ENCODE results near the gene LONRF3. TPM values are rescaled to one million over a fixed set of nuclear protein-coding genes. Genes with fewer than 3 reads are reported as not detected.
"Not testable (repeated sequence)": the region's sequence is repeated elsewhere in the genome, so short reads cannot be mapped to it uniquely, and the experiment has no call there.

Gene LONRF3
- total and polyA plus RNA-seq, 2 of the 13 experiments (the other 11 are each of a cell fraction or from before 2014, with no cell fraction given): 4.8 to 11.6 TPM

DNA sequence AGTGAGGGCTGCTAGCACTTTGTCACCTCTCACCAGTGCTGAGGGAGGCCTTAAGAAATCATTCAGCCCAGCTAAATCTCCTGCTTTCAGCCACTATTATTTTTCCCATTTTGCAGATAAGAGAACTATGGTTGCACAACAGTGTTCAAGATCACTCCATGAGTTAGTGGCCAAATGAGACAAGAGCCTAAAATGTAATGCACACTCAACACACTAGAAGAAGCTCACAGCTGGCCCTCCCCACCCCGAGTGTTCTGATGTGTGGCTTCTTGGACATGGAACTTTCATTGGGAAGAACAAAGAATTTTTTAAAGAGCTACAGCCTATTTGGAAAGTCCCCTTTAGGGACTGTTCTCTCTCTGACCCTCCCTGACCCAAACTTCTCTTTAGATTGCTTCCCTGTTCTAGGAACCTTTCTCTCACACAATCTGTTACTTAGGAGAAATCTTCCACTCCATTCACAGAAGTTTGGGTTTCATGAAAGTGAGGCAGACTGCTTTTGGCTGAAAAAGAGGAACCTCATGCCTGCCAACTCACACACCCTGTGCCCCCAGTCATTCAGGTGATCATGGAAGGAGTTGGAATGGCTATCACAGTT is 54.4 kb downstream of the LONRF3 start (continued):
- TF ChIP-seq, protein P1, sequence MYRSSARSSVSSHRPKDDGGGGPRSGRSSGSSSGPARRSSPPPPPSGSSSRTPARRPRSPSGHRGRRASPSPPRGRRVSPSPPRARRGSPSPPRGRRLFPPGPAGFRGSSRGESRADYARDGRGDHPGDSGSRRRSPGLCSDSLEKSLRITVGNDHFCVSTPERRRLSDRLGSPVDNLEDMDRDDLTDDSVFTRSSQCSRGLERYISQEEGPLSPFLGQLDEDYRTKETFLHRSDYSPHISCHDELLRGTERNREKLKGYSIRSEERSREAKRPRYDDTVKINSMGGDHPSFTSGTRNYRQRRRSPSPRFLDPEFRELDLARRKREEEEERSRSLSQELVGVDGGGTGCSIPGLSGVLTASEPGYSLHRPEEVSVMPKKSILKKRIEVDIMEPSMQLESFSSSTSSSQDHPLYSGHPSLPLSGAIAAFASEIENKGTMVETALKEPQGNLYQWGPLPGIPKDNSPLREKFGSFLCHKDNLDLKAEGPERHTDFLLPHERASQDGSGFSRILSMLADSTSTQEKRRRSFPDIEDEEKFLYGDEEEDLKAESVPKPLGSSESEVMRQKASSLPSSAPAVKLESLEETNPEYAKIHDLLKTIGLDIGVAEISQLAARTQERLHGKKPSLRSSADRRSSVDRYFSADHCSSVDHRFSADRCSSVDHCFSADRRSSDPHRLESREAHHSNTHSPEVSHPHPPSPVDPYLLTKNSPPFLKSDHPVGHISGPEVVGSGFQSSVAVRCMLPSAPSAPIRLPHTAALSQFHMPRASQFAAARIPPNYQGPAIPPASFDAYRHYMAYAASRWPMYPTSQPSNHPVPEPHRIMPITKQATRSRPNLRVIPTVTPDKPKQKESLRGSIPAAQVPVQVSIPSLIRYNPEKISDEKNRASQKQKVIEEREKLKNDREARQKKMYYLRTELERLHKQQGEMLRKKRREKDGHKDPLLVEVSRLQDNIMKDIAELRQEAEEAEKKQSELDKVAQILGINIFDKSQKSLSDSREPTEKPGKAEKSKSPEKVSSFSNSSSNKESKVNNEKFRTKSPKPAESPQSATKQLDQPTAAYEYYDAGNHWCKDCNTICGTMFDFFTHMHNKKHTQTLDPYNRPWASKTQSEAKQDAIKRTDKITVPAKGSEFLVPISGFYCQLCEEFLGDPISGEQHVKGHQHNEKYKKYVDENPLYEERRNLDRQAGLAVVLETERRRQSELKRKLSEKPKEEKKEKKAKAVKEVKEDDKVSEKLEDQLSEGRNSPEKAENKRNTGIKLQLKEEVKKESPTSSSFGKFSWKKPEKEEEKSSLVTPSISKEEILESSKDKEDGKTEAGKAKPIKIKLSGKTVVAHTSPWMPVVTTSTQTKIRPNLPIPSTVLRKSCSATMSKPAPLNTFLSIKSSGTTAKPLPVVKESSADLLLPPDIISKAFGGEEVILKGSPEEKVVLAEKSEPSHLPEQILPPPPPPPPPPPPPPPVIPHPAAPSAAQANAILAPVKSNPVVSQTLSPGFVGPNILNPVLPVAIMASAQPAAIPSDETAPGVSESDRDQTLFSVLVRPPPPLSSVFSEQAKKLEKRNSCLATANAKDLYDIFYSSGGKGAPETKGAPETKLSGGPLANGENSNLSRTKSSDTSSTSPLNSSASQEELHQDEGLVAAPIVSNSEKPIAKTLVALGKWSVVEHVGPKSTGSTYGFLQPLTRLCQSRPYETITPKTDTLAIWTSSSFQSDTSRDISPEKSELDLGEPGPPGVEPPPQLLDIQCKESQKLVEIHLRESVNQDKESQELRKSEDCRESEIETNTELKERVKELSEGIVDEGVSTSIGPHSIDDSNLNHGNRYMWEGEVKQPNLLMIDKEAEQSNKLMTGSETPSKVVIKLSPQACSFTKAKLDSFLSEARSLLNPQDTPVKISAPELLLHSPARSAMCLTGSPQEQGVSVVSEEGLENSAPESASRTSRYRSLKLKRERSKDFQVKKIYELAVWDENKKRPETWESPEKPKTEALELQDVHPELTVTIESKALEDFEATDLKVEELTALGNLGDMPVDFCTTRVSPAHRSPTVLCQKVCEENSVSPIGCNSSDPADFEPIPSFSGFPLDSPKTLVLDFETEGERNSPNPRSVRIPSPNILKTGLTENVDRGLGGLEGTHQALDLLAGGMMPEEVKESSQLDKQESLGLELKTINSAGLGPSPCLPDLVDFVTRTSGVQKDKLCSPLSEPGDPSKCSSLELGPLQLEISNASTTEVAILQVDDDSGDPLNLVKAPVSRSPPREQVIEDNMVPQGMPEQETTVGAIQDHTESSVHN (CRISPR knock-in tag; IDR thresholded peaks at IDR 0.05): no peak
- no peak for TF ChIP-seq ZNF563 (CRISPR knock-in tag; IDR thresholded peaks at IDR 0.05)
- TF ChIP-seq ZNF724P (CRISPR knock-in tag; IDR thresholded peaks at IDR 0.05; ENCODE audit: borderline replicate concordance): no peak
- TF ChIP-seq, protein P2, sequence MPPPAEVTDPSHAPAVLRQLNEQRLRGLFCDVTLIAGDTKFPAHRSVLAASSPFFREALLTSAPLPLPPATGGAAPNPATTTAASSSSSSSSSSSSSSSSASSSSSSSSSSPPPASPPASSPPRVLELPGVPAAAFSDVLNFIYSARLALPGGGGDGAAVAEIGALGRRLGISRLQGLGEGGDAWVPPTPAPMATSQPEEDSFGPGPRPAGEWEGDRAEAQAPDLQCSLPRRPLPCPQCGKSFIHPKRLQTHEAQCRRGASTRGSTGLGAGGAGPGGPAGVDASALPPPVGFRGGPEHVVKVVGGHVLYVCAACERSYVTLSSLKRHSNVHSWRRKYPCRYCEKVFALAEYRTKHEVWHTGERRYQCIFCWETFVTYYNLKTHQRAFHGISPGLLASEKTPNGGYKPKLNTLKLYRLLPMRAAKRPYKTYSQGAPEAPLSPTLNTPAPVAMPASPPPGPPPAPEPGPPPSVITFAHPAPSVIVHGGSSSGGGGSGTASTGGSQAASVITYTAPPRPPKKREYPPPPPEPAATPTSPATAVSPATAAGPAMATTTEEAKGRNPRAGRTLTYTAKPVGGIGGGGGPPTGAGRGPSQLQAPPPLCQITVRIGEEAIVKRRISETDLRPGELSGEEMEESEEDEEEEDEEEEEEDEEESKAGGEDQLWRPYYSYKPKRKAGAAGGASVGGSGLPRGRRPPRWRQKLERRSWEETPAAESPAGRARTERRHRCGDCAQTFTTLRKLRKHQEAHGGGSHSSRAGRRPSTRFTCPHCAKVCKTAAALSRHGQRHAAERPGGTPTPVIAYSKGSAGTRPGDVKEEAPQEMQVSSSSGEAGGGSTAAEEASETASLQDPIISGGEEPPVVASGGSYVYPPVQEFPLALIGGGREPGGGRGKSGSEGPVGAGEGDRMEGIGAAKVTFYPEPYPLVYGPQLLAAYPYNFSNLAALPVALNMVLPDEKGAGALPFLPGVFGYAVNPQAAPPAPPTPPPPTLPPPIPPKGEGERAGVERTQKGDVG (CRISPR knock-in tag; IDR thresholded peaks at IDR 0.05; ENCODE audit: borderline replicate concordance): no peak
- no peak for TF ChIP-seq NFE2L1 (CRISPR knock-in tag; IDR thresholded peaks at IDR 0.05; ENCODE audit: borderline replicate concordance)
- TF ChIP-seq RFXAP (CRISPR knock-in tag; IDR thresholded peaks at IDR 0.05; ENCODE audit: borderline replicate concordance): no peak
- TF ChIP-seq, protein P3, sequence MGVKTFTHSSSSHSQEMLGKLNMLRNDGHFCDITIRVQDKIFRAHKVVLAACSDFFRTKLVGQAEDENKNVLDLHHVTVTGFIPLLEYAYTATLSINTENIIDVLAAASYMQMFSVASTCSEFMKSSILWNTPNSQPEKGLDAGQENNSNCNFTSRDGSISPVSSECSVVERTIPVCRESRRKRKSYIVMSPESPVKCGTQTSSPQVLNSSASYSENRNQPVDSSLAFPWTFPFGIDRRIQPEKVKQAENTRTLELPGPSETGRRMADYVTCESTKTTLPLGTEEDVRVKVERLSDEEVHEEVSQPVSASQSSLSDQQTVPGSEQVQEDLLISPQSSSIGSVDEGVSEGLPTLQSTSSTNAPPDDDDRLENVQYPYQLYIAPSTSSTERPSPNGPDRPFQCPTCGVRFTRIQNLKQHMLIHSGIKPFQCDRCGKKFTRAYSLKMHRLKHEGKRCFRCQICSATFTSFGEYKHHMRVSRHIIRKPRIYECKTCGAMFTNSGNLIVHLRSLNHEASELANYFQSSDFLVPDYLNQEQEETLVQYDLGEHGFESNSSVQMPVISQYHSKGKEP (CRISPR knock-in tag; IDR thresholded peaks at IDR 0.05): no peak

- DNase-seq (ENCODE audit: low spot score); in situ Hi-C loops (cut with HindIII; ENCODE audit: extremely low pct_ligation_motif_present, low pct_unique_long_range_greater_than_20kb); H4K20me1 ChIP-seq (ENCODE audit: insufficient read depth, low read length); ATAC-seq; H3K4me1 ChIP-seq (ENCODE audit: insufficient read depth, low read length); BruUV-seq (replicated peaks); H3K27ac ChIP-seq (ENCODE audit: extremely low read length, insufficient read depth, low read length); H2AFZ ChIP-seq (ENCODE audit: low read length); H3K4me3 ChIP-seq (replicated peaks in 1 of 3; ENCODE audit: insufficient read depth in 1 of 3, low read depth in 2 of 3, low read length in 3 of 3); POLR2A ChIA-PET; FAIRE-seq; H3K36me3 ChIP-seq (replicated peaks in 1 of 2; ENCODE audit: control insufficient read depth in 1 of 2, insufficient read depth in 2 of 2, low read length in 2 of 2); H3K79me2 ChIP-seq (ENCODE audit: insufficient read depth, low read length); CTCF ChIA-PET (ENCODE audit: low intra/inter-chr PET ratio, low total read pairs); H3K9ac ChIP-seq (ENCODE audit: insufficient read depth, low read depth, low read length); H3K27me3 ChIP-seq (ENCODE audit: control insufficient read depth in 1 of 2, insufficient read depth in 2 of 2, low read length in 2 of 2); H3K4me2 ChIP-seq (ENCODE audit: low read depth, low read length); intact Hi-C loops (cut with micrococcal nuclease; ENCODE audit: unreplicated experiment); H3K9me3 ChIP-seq (ENCODE audit: low read length): not testable (repeated sequence)
- 47% methylated on average over 3 of the region's 10 CpGs for WGBS (ENCODE audit: low lambda C conversion rate)
These were observed 55.2 kb downstream of the LONRF3 start for GRCh38 chrX:119029656-119030055.

Measured in HepG2 (cell line).